ENCODE measurements around the gene LIME1. TPM values are rescaled to one million over a fixed set of nuclear protein-coding genes. Genes with fewer than 3 reads are reported as not detected.

LIME1 gene
- total and polyA plus RNA-seq, 9 of the 15 experiments (the other 6 are each of a cell fraction or from before 2014, with no cell fraction given), result 0.11 to 17.1 (median 2.8) TPM; not detected in 2

GRCh38 chr20:63737945-63738686 lies 1.7 kb downstream of the LIME1 start (continued):
- TF ChIP-seq TSHZ1 (CRISPR knock-in tag; IDR thresholded peaks at IDR 0.05) (no peak), NCOA6 (IDR thresholded peaks at IDR 0.05) (no peak), BRF1 (IDR thresholded peaks at IDR 0.05; ENCODE audit: borderline replicate concordance, extremely low read depth, insufficient read length) (no peak), CBX8 (IDR thresholded peaks at IDR 0.05; ENCODE audit: borderline replicate concordance, extremely low read depth, low read depth, low read length, poor library complexity, severe bottlenecking) (no peak), HNRNPL (IDR thresholded peaks at IDR 0.05; ENCODE audit: low read depth, low read length) (no peak), RBM39 (optimal IDR thresholded peaks at IDR 0.05; ENCODE audit: low read depth, low read length) (no peak), ZBTB40 (IDR thresholded peaks at IDR 0.05) (no peak), ZBTB40 (CRISPR knock-in tag; IDR thresholded peaks at IDR 0.05) (no peak)
